Measurements from ENCODE around the gene ARHGAP42.

GRCh38 chr11:100671471-100671870 lies 15.6 kb upstream of the ARHGAP42 start:
- TF ChIP-seq JUND (IDR thresholded peaks at IDR 0.05), result no peak
- TF ChIP-seq TAF1 (conservative IDR thresholded peaks at IDR 0.05), result no peak
- no peak for TF ChIP-seq CTCF (IDR thresholded peaks at IDR 0.05; ENCODE audit: low read depth, low read length, missing input control)
- TF ChIP-seq SP1 (IDR thresholded peaks at IDR 0.05), result no peak
- TF ChIP-seq MAX (IDR thresholded peaks at IDR 0.05), result no peak
- no peak for TF ChIP-seq ATF3 (IDR thresholded peaks at IDR 0.05)
- TF ChIP-seq FOXA1 (IDR thresholded peaks at IDR 0.05), result no peak
- no peak for TF ChIP-seq EGR1 (IDR thresholded peaks at IDR 0.05; ENCODE audit: low read depth in 2 of 2)
- no peak for TF ChIP-seq HNF4A (conservative IDR thresholded peaks at IDR 0.05)
- TF ChIP-seq REST (IDR thresholded peaks at IDR 0.05), result no peak

All from liver (tissue), 3 donors.